Keratinocyte (primary cell): ENCODE results near the gene MBP. TPM values are rescaled to one million over a fixed set of nuclear protein-coding genes. Genes with fewer than 3 reads are reported as not detected.

ENCODE experiments used
- DNase-seq: peaks from one replicate; pipeline ENCODE4 v3.0.0-alpha.2; 2011; ENCODE audit warnings: low read depth, missing footprints, low spot score
- FAIRE-seq: peaks from 2 replicates; lab custom pipeline; 2011; peaks lifted over from hg19 to GRCh38; lab: Jason Lieb, UNC
- H2AFZ ChIP-seq: 2 replicates; pipeline ENCODE4 v1.6.0; 2012; ENCODE audit warnings: low read length, control low read depth, inconsistent platforms; ENCODE audit not compliant: control insufficient read depth
- H3K27ac ChIP-seq: 2 replicates; pipeline ENCODE4 v1.5.1; 2011; ENCODE audit warnings: low read length; ENCODE audit not compliant: control insufficient read depth, insufficient read depth
- H3K27me3 ChIP-seq: 3 replicates; pipeline ENCODE4 v1.6.0; 2011; ENCODE audit warnings: low read length; ENCODE audit not compliant: control insufficient read depth, insufficient read depth; ENCODE audit errors: extremely low read depth
- H3K36me3 ChIP-seq, 2 experiments: 2 replicates in 1 of 2; 3 replicates in 1 of 2; pipeline ENCODE4 v1.5.1; 2011; ENCODE audit warnings: low read length in 2 of 2, mild to moderate bottlenecking in 1 of 2; ENCODE audit not compliant: control insufficient read depth in 2 of 2, insufficient read depth in 2 of 2; ENCODE audit errors: extremely low read depth in 1 of 2
- H3K4me1 ChIP-seq: 3 replicates; pipeline ENCODE4 v1.5.1; 2011; ENCODE audit warnings: low read length; ENCODE audit not compliant: control insufficient read depth, insufficient read depth; ENCODE audit errors: extremely low read depth
- H3K4me2 ChIP-seq: 3 replicates; pipeline ENCODE4 v1.6.0; 2011; ENCODE audit warnings: low read depth, low read length; ENCODE audit not compliant: control insufficient read depth, insufficient read depth; ENCODE audit errors: extremely low read depth
- H3K4me3 ChIP-seq, 3 experiments: fragments of 200-600 bp in 1 of 3; sonication (generic) in 1 of 3; 2 replicates in 2 of 3; 3 replicates in 1 of 3; pipeline ENCODE4 v1.5.1; 2011 to 2016; ENCODE audit warnings: low read length in 3 of 3, mild to moderate bottlenecking in 3 of 3, control low read depth in 2 of 3, inconsistent platforms in 1 of 3, low read depth in 1 of 3, mixed read lengths in 1 of 3, mixed run types in 1 of 3, moderate library complexity in 1 of 3; ENCODE audit not compliant: control insufficient read depth in 2 of 3, insufficient read depth in 2 of 3; ENCODE audit errors: extremely low read depth in 1 of 3
- H3K79me2 ChIP-seq: 2 replicates; pipeline ENCODE4 v1.6.0; 2012; ENCODE audit warnings: low read length; ENCODE audit not compliant: control insufficient read depth, insufficient read depth
- H3K9ac ChIP-seq: 3 replicates; pipeline ENCODE4 v1.6.0; 2011; ENCODE audit warnings: low read length; ENCODE audit not compliant: control insufficient read depth, insufficient read depth; ENCODE audit errors: extremely low read depth
- H3K9me1 ChIP-seq: 3 replicates; pipeline ENCODE4 v1.6.0; 2011; ENCODE audit warnings: low read length; ENCODE audit not compliant: control insufficient read depth, insufficient read depth; ENCODE audit errors: extremely low read depth
- H3K9me3 ChIP-seq: 2 replicates; pipeline ENCODE4 v1.5.1; 2012; ENCODE audit warnings: low read depth, low read length; ENCODE audit not compliant: control insufficient read depth
- H4K20me1 ChIP-seq: 3 replicates; pipeline ENCODE4 v1.6.0; 2011; ENCODE audit warnings: low read length; ENCODE audit not compliant: control insufficient read depth, insufficient read depth; ENCODE audit errors: extremely low read depth
- CTCF ChIP-seq, 3 experiments: IDR thresholded peaks in 1 of 3; conservative IDR thresholded peaks in 1 of 3; optimal IDR thresholded peaks in 1 of 3; 2 replicates in 2 of 3; 3 replicates in 1 of 3; pipeline versions ENCODE3 to v1.5.1; 2011; ENCODE audit warnings: low read length in 3 of 3, mild to moderate bottlenecking in 3 of 3, moderate library complexity in 2 of 3, control low read depth in 1 of 3, inconsistent platforms in 1 of 3; ENCODE audit not compliant: insufficient read depth in 2 of 3; ENCODE audit errors: extremely low read depth in 1 of 3
- EZH2 ChIP-seq: IDR thresholded peaks from one replicate; pipeline ENCODE4 v1.6.1; 2012; ENCODE audit warnings: inconsistent platforms, mild to moderate bottlenecking, low read length, moderate library complexity
- dilution Hi-C: fragments of 300-500 bp; cut with MboI; formaldehyde crosslinking; loops from one replicate; pipeline ENCODE4 v1.7.0; 2020; ENCODE audit warnings: low sequenced_read_pairs; ENCODE audit not compliant: extremely low pct_ligation_motif_present
- polyA plus RNA-seq, 5 experiments: library from polyadenylated mRNA; depleted of rRNA in 3 of 5; stranded (reverse) in 3 of 5; stranded (forward) in 1 of 5; unstranded in 1 of 5; fragments of >200 nt; gene quantifications; 1 replicate in 1 of 5; 2 replicates in 3 of 5; 3 replicates in 1 of 5; pipeline versions ENCODE4 v1.2.1 to v1.2.3, GENCODE V29; 2011 to 2012; ENCODE audit warnings: missing spikeins in 2 of 5, low read depth in 1 of 5, low replicate concordance in 1 of 5

MBP gene
- polyA plus RNA-seq, 1 donor (not counting 4 experiments of a cell fraction or from before 2014, with no cell fraction given), result 38.7 TPM

GRCh38 chr18:77151033-77151771 lies 18.6 kb upstream of the MBP start:
- no peak overlapping the region for H3K9ac ChIP-seq
- H3K27me3 ChIP-seq, result no peaks in the 10 kb centered on the region
- H3K4me1 ChIP-seq, result peaks cover 20% of the 10 kb centered on the region
- H3K9me1 ChIP-seq, result no peaks in the 10 kb centered on the region
- no peak overlapping the region for H3K4me2 ChIP-seq
- DNase-seq (no peak), FAIRE-seq (no peak)
- H3K36me3 ChIP-seq, result no peaks in the 10 kb centered on the region
- no peak overlapping the region for H3K4me3 ChIP-seq
- no peaks in the 10 kb centered on the region for H3K9me3 ChIP-seq
- no peak overlapping the region for H2AFZ ChIP-seq
- H3K79me2 ChIP-seq, result no peaks in the 10 kb centered on the region
- dilution Hi-C loops, result no loop called here
- TF ChIP-seq CTCF (optimal IDR thresholded peaks at IDR 0.05 in 1 of 3, IDR thresholded peaks at IDR 0.05 in 1 of 3, conservative IDR thresholded peaks at IDR 0.05 in 1 of 3; ENCODE audit: extremely low read depth in 1 of 3, insufficient read depth in 2 of 3, low read length in 3 of 3) (no peak), EZH2 (no peak)
- H3K27ac ChIP-seq, result no peak overlapping the region
- no peaks in the 10 kb centered on the region for H4K20me1 ChIP-seq

GRCh38 chr18:77150588-77150987 lies 18.0 kb upstream of the MBP start:
- Histone ChIP-seq H3K27me3 (no peaks in the 10 kb centered on the region), H3K4me3 (no peak overlapping the region), H3K4me1 (peaks cover 23% of the 10 kb centered on the region), H3K4me2 (no peak overlapping the region), H2AFZ (no peak overlapping the region), H3K79me2 (no peaks in the 10 kb centered on the region), H3K27ac (no peak overlapping the region), H3K9ac (no peak overlapping the region), H3K9me3 (no peaks in the 10 kb centered on the region), H3K36me3 (no peaks in the 10 kb centered on the region), H3K9me1 (no peaks in the 10 kb centered on the region), H4K20me1 (no peaks in the 10 kb centered on the region)
- TF ChIP-seq EZH2 (no peak), CTCF (optimal IDR thresholded peaks at IDR 0.05 in 1 of 3, IDR thresholded peaks at IDR 0.05 in 1 of 3, conservative IDR thresholded peaks at IDR 0.05 in 1 of 3; ENCODE audit: extremely low read depth in 1 of 3, insufficient read depth in 2 of 3, low read length in 3 of 3) (no peak)
- FAIRE-seq (no peak), DNase-seq (no peak)
- dilution Hi-C loops, result no loop called here
